Endodermal cell (in vitro differentiated cells): Measurements from ENCODE around the gene OSBPL9. TPM values are rescaled to one million over a fixed set of nuclear protein-coding genes. Genes with fewer than 3 reads are reported as not detected.

ENCODE experiments used
- DNase-seq: peaks from one replicate; pipeline ENCODE4 v3.0.0-alpha.2; 2017
- H3K27ac ChIP-seq: 2 replicates; pipeline ENCODE4 v1.5.1; 2013; ENCODE audit warnings: mild to moderate bottlenecking, low read depth, low read length, moderate library complexity
- H3K27me3 ChIP-seq: 2 replicates; pipeline ENCODE4 v1.6.1; 2013; ENCODE audit warnings: mild to moderate bottlenecking, low read length, moderate library complexity; ENCODE audit not compliant: insufficient read depth, control insufficient read depth, poor library complexity, severe bottlenecking
- H3K36me3 ChIP-seq: 2 replicates; pipeline ENCODE4 v1.7.0; 2013; ENCODE audit warnings: mild to moderate bottlenecking, low read length, moderate library complexity; ENCODE audit not compliant: control insufficient read depth, insufficient read depth
- H3K4me1 ChIP-seq: one replicate; pipeline ENCODE4 v1.7.0; 2013; ENCODE audit warnings: low read length; ENCODE audit not compliant: control insufficient read depth, insufficient read depth
- H3K4me3 ChIP-seq: 2 replicates; pipeline ENCODE4 v1.5.1; 2013; ENCODE audit warnings: mild to moderate bottlenecking, low read length, moderate library complexity
- H3K9ac ChIP-seq: 2 replicates; pipeline ENCODE4 v1.6.1; 2013; ENCODE audit warnings: mild to moderate bottlenecking, low read length, moderate library complexity; ENCODE audit not compliant: poor library complexity, severe bottlenecking; ENCODE audit errors: extremely low read depth
- H3K9me3 ChIP-seq: 2 replicates; pipeline ENCODE4 v1.6.1; 2013; ENCODE audit warnings: mild to moderate bottlenecking, low read length, moderate library complexity; ENCODE audit not compliant: control insufficient read depth
- H3K27ac Mint-ChIP-seq: 2 replicates; pipeline ENCODE4 v1.8.0; 2020; ENCODE audit warnings: mixed read lengths
- H3K27me3 Mint-ChIP-seq: 2 replicates; pipeline ENCODE4 v1.8.0; 2021; ENCODE audit warnings: mild to moderate bottlenecking, mixed read lengths; ENCODE audit not compliant: insufficient read depth
- H3K36me3 Mint-ChIP-seq: 2 replicates; pipeline ENCODE4 v1.8.0; 2020; ENCODE audit warnings: low read depth, mixed read lengths
- H3K4me1 Mint-ChIP-seq: 2 replicates; pipeline ENCODE4 v1.8.0; 2020; ENCODE audit warnings: mixed read lengths
- H3K4me3 Mint-ChIP-seq: 2 replicates; pipeline ENCODE4 v1.8.0; 2020; ENCODE audit warnings: mild to moderate bottlenecking, moderate library complexity, mixed read lengths
- H3K9me3 Mint-ChIP-seq: 2 replicates; pipeline ENCODE4 v1.8.0; 2020; ENCODE audit warnings: mild to moderate bottlenecking, mixed read lengths
- CTCF ChIP-seq: fragments of 200-600 bp; sonication (generic); conservative IDR thresholded peaks from 2 replicates; pipeline ENCODE4 v1.5.0; 2021; ENCODE audit warnings: antibody characterized with exemption, mild to moderate bottlenecking
- WGBS, 2 experiments: methylation state at CpG; one replicate each; pipeline versions ENCODE4 v1.1.5 to v1.1.7; 2013; ENCODE audit warnings: missing lambda C conversion rate in 2 of 2, mixed read lengths in 1 of 2; ENCODE audit not compliant: insufficient coverage in 1 of 2, insufficient read length in 1 of 2; 5-methylcytosine and 5-hydroxymethylcytosine counted together
- total RNA-seq, 2 donors: library from RNA; stranded (reverse); fragmentation: NEBNext Ultra II Directional in 1 of 2; extraction: Animal tissue kit (Norgen Biotek cat#: 25700) in 1 of 2; gene quantifications; 2 replicates in 1 of 2; 3 replicates in 1 of 2; pipeline ENCODE4 v1.2.1, GENCODE V29; 2021

The OSBPL9 gene
- total RNA-seq, 2 donors from 2014 or later, result 76.9 to 93.3 TPM

DNA sequence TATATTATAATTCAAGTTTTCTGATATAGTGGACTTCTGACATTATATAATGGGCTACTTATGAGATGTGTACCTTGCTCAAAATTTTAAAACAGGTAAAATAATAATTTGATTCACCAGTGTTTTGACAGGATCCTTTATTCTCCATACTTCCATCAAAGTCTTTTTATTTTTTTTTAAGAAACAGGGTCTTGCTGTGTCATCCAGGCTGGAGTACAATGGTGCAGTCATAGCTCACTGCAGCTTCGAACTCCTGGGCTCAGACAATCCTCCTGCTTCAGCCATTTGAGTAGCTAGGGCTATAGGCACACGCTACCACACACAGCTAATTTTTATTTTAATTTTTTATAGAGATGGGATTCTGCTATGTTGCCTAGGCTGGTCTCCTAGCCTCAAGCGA, 132.3 kb downstream of the OSBPL9 start:
- no peak for DNase-seq
- Mint-ChIP-seq H3K4me1 (peaks cover 23% of the 10 kb centered on the region), H3K27me3 (peaks cover 1% of the 10 kb centered on the region), H3K9me3 (peaks cover 6% of the 10 kb centered on the region), H3K4me3 (no peak overlapping the region), H3K36me3 (peaks cover 42% of the 10 kb centered on the region), H3K27ac (no peak overlapping the region)
- Histone ChIP-seq H3K4me3 (no peak overlapping the region), H3K27ac (no peak overlapping the region), H3K4me1 (no peaks in the 10 kb centered on the region), H3K9me3 (peaks cover 12% of the 10 kb centered on the region), H3K9ac (no peak overlapping the region), H3K27me3 (no peaks in the 10 kb centered on the region), H3K36me3 (peaks cover 38% of the 10 kb centered on the region)
- no peak for TF ChIP-seq CTCF
- 94 to 100% methylated on average over 1 to 2 of the region's 3 CpGs for WGBS, 2 experiments

- H3K27me3 ChIP-seq, result no peaks in the 10 kb centered on the region
- DNase-seq, result no peak
- H3K4me3 ChIP-seq, result no peak overlapping the region
- peaks cover 48% of the 10 kb centered on the region for H3K36me3 Mint-ChIP-seq
- no peak for TF ChIP-seq CTCF
- H3K27ac ChIP-seq, result no peak overlapping the region
- H3K9me3 Mint-ChIP-seq, result peaks cover 6% of the 10 kb centered on the region
- H3K9ac ChIP-seq, result no peak overlapping the region
- no peaks in the 10 kb centered on the region for H3K27me3 Mint-ChIP-seq
- no peak overlapping the region for H3K4me3 Mint-ChIP-seq
- no peaks in the 10 kb centered on the region for H3K4me1 ChIP-seq
- peaks cover 13% of the 10 kb centered on the region for H3K4me1 Mint-ChIP-seq
- H3K27ac Mint-ChIP-seq, result no peak overlapping the region
- peaks cover 12% of the 10 kb centered on the region for H3K9me3 ChIP-seq
- peaks cover 41% of the 10 kb centered on the region for H3K36me3 ChIP-seq
- WGBS, 2 experiments, result 86% methylated on average over 1 of the region's 3 CpGs; no CpG with 5 or more reads in 1 of the 2 experiments
Observed at GRCh38 chr1:51750218-51750617, 133.3 kb downstream of the OSBPL9 start.

GRCh38 chr1:51750729-51751128, 133.8 kb downstream of the OSBPL9 start:
- H3K4me3 ChIP-seq, result no peak overlapping the region
- no peak overlapping the region for H3K27ac ChIP-seq
- H3K9ac ChIP-seq, result no peak overlapping the region
- WGBS, 2 experiments, result 95 to 100% methylated on average over 1 of the region's 1 CpG
- TF ChIP-seq CTCF, result no peak
- Mint-ChIP-seq H3K27me3 (no peaks in the 10 kb centered on the region), H3K27ac (no peak overlapping the region), H3K9me3 (peaks cover 6% of the 10 kb centered on the region), H3K4me1 (peaks cover 12% of the 10 kb centered on the region), H3K36me3 (peaks cover 52% of the 10 kb centered on the region), H3K4me3 (no peak overlapping the region)
- H3K4me1 ChIP-seq, result no peaks in the 10 kb centered on the region
- DNase-seq, result no peak
- peaks cover 12% of the 10 kb centered on the region for H3K9me3 ChIP-seq
- H3K36me3 ChIP-seq, result peaks cover 46% of the 10 kb centered on the region
- no peaks in the 10 kb centered on the region for H3K27me3 ChIP-seq
